H1 (cell line): Measurements from ENCODE around the gene CGNL1. TPM values are rescaled to one million over a fixed set of nuclear protein-coding genes. Genes with fewer than 3 reads are reported as not detected.

Experiments
- CTCF ChIA-PET: fragments of 300-600 bp; sonication (Branson Sonifier 250); formaldehyde crosslinking; loops from one replicate; lab custom pipeline; 2021; ENCODE audit not compliant: partially characterized antibody; lab: Charles Lee
- POLR2A ChIA-PET: fragments of 300-600 bp; sonication (Branson Sonifier 250); formaldehyde crosslinking; loops from one replicate; lab custom pipeline; 2021; ENCODE audit warnings: inconsistent platforms; ENCODE audit not compliant: partially characterized antibody; lab: Charles Lee
- DNase-seq, 2 experiments: peaks; one replicate each; pipeline versions ENCODE4 v3.0.0 to v3.0.0-alpha.2; 2010 to 2022; ENCODE audit warnings: low spot score in 2 of 2, low read depth in 1 of 2, mixed read lengths in 1 of 2
- FAIRE-seq: peaks from 2 replicates; lab custom pipeline; 2011; peaks lifted over from hg19 to GRCh38; lab: Jason Lieb, UNC
- H2AFZ ChIP-seq: 2 replicates; pipeline ENCODE4 v1.8.1; 2012; ENCODE audit warnings: low read length, inconsistent platforms
- H2AK5ac ChIP-seq: 2 replicates; pipeline ENCODE4 v1.6.1; 2013; ENCODE audit warnings: low read depth, low read length
- H2BK120ac ChIP-seq: replicated peaks from 2 replicates; pipeline ENCODE3; 2013; ENCODE audit warnings: low read depth, low read length, inconsistent platforms
- H2BK12ac ChIP-seq: 2 replicates; pipeline ENCODE4 v1.6.1; 2013; ENCODE audit warnings: low read depth, low read length
- H2BK15ac ChIP-seq: 2 replicates; pipeline ENCODE4 v1.6.1; 2013; ENCODE audit warnings: low read length
- H2BK20ac ChIP-seq: 2 replicates; pipeline ENCODE4 v1.6.1; 2013; ENCODE audit warnings: low read length
- H2BK5ac ChIP-seq: 2 replicates; pipeline ENCODE4 v1.6.1; 2013; ENCODE audit warnings: low read depth, low read length
- H3K14ac ChIP-seq: 2 replicates; pipeline ENCODE4 v1.6.1; 2013; ENCODE audit warnings: inconsistent platforms; ENCODE audit not compliant: insufficient read length
- H3K18ac ChIP-seq: 2 replicates; pipeline ENCODE4 v1.6.1; 2013; ENCODE audit warnings: low read length; ENCODE audit errors: extremely low read depth
- H3K23ac ChIP-seq: 2 replicates; pipeline ENCODE4 v1.6.1; 2013; ENCODE audit warnings: inconsistent platforms; ENCODE audit not compliant: insufficient read length
- H3K23me2 ChIP-seq: 2 replicates; pipeline ENCODE4 v1.6.1; 2013; ENCODE audit warnings: low read depth, low read length
- H3K27ac ChIP-seq: 2 replicates; pipeline ENCODE4 v1.6.1; 2011; ENCODE audit warnings: low read depth, low read length, inconsistent platforms
- H3K27me3 ChIP-seq, 4 experiments: replicated peaks in 1 of 4; 1 replicate in 1 of 4; 2 replicates in 3 of 4; pipeline versions ENCODE4 v1.6.1 to v1.8.1; 2011 to 2013; ENCODE audit warnings: low read length in 3 of 4, mild to moderate bottlenecking in 3 of 4, inconsistent platforms in 2 of 4, mixed read lengths in 2 of 4, moderate library complexity in 1 of 4; ENCODE audit not compliant: control insufficient read depth in 3 of 4, insufficient read depth in 3 of 4; ENCODE audit errors: extremely low read depth in 1 of 4
- H3K36me3 ChIP-seq, 4 experiments: 2 replicates each; pipeline versions ENCODE4 v1.6.1 to v1.8.1; 2011 to 2013; ENCODE audit warnings: mild to moderate bottlenecking in 4 of 4, low read length in 3 of 4, moderate library complexity in 2 of 4, control low read depth in 1 of 4, inconsistent platforms in 1 of 4; ENCODE audit not compliant: insufficient read depth in 4 of 4, control insufficient read depth in 2 of 4
- H3K4ac ChIP-seq: replicated peaks from 2 replicates; pipeline ENCODE3; 2013; ENCODE audit warnings: low read length, low read depth, mixed read lengths, inconsistent platforms; ENCODE audit not compliant: insufficient read length
- H3K4me1 ChIP-seq, 4 experiments: replicated peaks in 1 of 4; 1 replicate in 1 of 4; 2 replicates in 3 of 4; pipeline versions ENCODE4 v1.6.1 to v1.8.1; 2011 to 2013; ENCODE audit warnings: low read length in 3 of 4, inconsistent platforms in 2 of 4, mixed read lengths in 1 of 4; ENCODE audit not compliant: insufficient read depth in 4 of 4, control insufficient read depth in 3 of 4
- H3K4me2 ChIP-seq, 2 experiments: 2 replicates each; pipeline versions ENCODE4 v1.6.1 to v1.8.1; 2011 to 2013; ENCODE audit warnings: low read depth in 2 of 2, low read length in 2 of 2, control low read depth in 1 of 2, inconsistent platforms in 1 of 2, mild to moderate bottlenecking in 1 of 2; ENCODE audit not compliant: insufficient read depth in 1 of 2
- H3K4me3 ChIP-seq, 4 experiments: fragments of 200-600, 300-600 bp in 1 of 4; sonication (generic), shearing (Covaris generic), sonication (Bioruptor Twin) in 1 of 4; 2 replicates each; pipeline versions ENCODE4 v1.5.1 to v1.8.1; 2011 to 2016; ENCODE audit warnings: low read length in 4 of 4, low read depth in 3 of 4, control low read depth in 2 of 4, inconsistent platforms in 2 of 4, mild to moderate bottlenecking in 2 of 4, mixed read lengths in 1 of 4, moderate library complexity in 1 of 4; ENCODE audit not compliant: insufficient read depth in 2 of 4; ENCODE audit errors: extremely low read depth in 1 of 4
- H3K56ac ChIP-seq: replicated peaks from 2 replicates; pipeline ENCODE3; 2013; ENCODE audit warnings: low read depth, mild to moderate bottlenecking, mixed read lengths, low read length, inconsistent platforms; ENCODE audit not compliant: insufficient read length
- H3K79me1 ChIP-seq: 2 replicates; pipeline ENCODE4 v1.6.1; 2013; ENCODE audit warnings: low read depth, low read length, control low read depth
- H3K79me2 ChIP-seq, 2 experiments: 2 replicates each; pipeline versions ENCODE4 v1.6.1 to v1.8.1; 2012 to 2013; ENCODE audit warnings: low read length in 2 of 2, mild to moderate bottlenecking in 2 of 2, inconsistent platforms in 1 of 2; ENCODE audit not compliant: insufficient read depth in 2 of 2, control insufficient read depth in 1 of 2
- H3K9ac ChIP-seq, 4 experiments: replicated peaks in 1 of 4; 1 replicate in 1 of 4; 2 replicates in 3 of 4; pipeline versions ENCODE4 v1.6.1 to v1.8.1; 2011 to 2013; ENCODE audit warnings: low read depth in 3 of 4, low read length in 3 of 4, control low read depth in 2 of 4, mild to moderate bottlenecking in 2 of 4, moderate library complexity in 2 of 4, inconsistent platforms in 1 of 4; ENCODE audit errors: extremely low read depth in 1 of 4
- H3K9me3 ChIP-seq, 2 experiments: 2 replicates each; pipeline versions ENCODE4 v1.6.1 to v1.8.1; 2012 to 2013; ENCODE audit warnings: mild to moderate bottlenecking in 2 of 2, moderate library complexity in 2 of 2, control low read depth in 1 of 2, inconsistent platforms in 1 of 2, low read depth in 1 of 2, low read length in 1 of 2, mixed read lengths in 1 of 2; ENCODE audit not compliant: insufficient read depth in 2 of 2
- H4K20me1 ChIP-seq, 2 experiments: replicated peaks in 1 of 2; 2 replicates each; pipeline versions ENCODE3 to v1.8.1; 2011 to 2013; ENCODE audit warnings: inconsistent platforms in 2 of 2, low read length in 2 of 2, mild to moderate bottlenecking in 1 of 2; ENCODE audit not compliant: insufficient read depth in 2 of 2, control insufficient read depth in 1 of 2
- H4K5ac ChIP-seq: 2 replicates; pipeline ENCODE4 v1.6.1; 2013; ENCODE audit warnings: low read length, low read depth, mixed read lengths, inconsistent platforms; ENCODE audit not compliant: insufficient read length
- H4K8ac ChIP-seq: 2 replicates; pipeline ENCODE4 v1.8.0; 2013; ENCODE audit warnings: mild to moderate bottlenecking, moderate library complexity, low read length, inconsistent platforms; ENCODE audit not compliant: insufficient read depth; ENCODE audit errors: extremely low read depth
- H4K91ac ChIP-seq: replicated peaks from 2 replicates; pipeline ENCODE3; 2013; ENCODE audit warnings: low read length, mixed read lengths, inconsistent platforms; ENCODE audit not compliant: insufficient read length
- ASH2L ChIP-seq: fragments of 200-600, 300-600 bp; sonication (generic); IDR thresholded peaks from one replicate; pipeline ENCODE4 v1.7.1; 2017; ENCODE audit warnings: low read length
- CHD2 ChIP-seq: IDR thresholded peaks from 2 replicates; pipeline ENCODE4 v1.6.1; 2012; ENCODE audit warnings: low read length, improper control_type of control experiment
- JUND ChIP-seq: IDR thresholded peaks from 2 replicates; pipeline ENCODE4 v1.6.1; 2011; ENCODE audit warnings: mild to moderate bottlenecking, improper control_type of control experiment, low read length
- MAX ChIP-seq: IDR thresholded peaks from 2 replicates; pipeline ENCODE4 v1.6.1; 2012; ENCODE audit warnings: inconsistent platforms
- WGBS, 2 experiments: shearing (Covaris generic) in 1 of 2; methylation state at CpG; one replicate each; pipeline versions ENCODE4 v1.1.6 to v1.1.7; 2013 to 2015; ENCODE audit warnings: low lambda C conversion rate in 2 of 2, mixed read lengths in 2 of 2, inconsistent platforms in 1 of 2, low coverage in 1 of 2, missing lambda C conversion rate in 1 of 2; ENCODE audit not compliant: insufficient replicate concordance in 2 of 2, insufficient coverage in 1 of 2, insufficient read length in 1 of 2; ENCODE audit errors: extremely low coverage in 1 of 2, missing lambda C conversion rate in 1 of 2; 5-methylcytosine and 5-hydroxymethylcytosine counted together
- polyA plus RNA-seq, 7 experiments: library from polyadenylated mRNA; depleted of rRNA in 3 of 7; stranded (reverse) in 5 of 7; unstranded in 2 of 7; fragments of >200 nt in 5 of 7; fragments of 200-250 nt in 2 of 7; gene quantifications; 1 replicate in 5 of 7; 2 replicates in 1 of 7; 4 replicates in 1 of 7; pipeline versions ENCODE4 v1.2.1 to v1.2.3, GENCODE V29; 2011 to 2013; ENCODE audit warnings: missing spikeins in 2 of 7, mixed read lengths in 2 of 7
- total RNA-seq: library from RNA; stranded (reverse); fragmentation: NEBNext Ultra II Directional; extraction: Animal tissue kit (Norgen Biotek cat#: 25700); gene quantifications from 2 replicates; pipeline ENCODE4 v1.2.1, GENCODE V29; 2021
- TF ChIP-seq, protein P1 (sequence below), 3 experiments: IDR thresholded peaks; 1 replicate in 2 of 3; 2 replicates in 1 of 3; pipeline versions ENCODE4 v1.5.1 to v1.6.1; 2011; ENCODE audit warnings: low read length in 3 of 3, mild to moderate bottlenecking in 3 of 3, inconsistent platforms in 2 of 3, low read depth in 1 of 3, moderate library complexity in 1 of 3; ENCODE audit not compliant: insufficient read depth in 1 of 3; ENCODE audit errors: control extremely low read depth in 1 of 3

CGNL1 gene
- total and polyA plus RNA-seq, 2 of the 8 experiments (the other 6 are each of a cell fraction or from before 2014, with no cell fraction given): 21.8 to 75.6 TPM

DNA sequence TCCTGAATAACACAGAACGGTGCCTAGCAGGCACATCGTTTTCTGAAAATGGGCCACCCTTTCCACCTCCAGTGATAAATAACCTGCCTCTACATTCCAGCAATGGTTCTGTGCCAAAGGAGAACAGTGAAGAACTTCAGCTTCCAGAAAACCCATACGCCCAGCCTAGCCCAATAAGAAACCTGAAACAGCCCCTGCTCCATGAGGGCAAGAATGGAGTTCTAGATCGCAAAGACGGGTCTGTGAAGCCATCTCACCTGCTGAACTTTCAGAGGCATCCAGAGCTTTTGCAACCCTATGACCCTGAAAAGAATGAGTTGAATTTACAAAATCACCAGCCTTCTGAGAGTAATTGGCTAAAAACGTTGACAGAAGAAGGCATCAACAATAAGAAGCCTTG, 61.9 kb downstream of the CGNL1 start:
- Histone ChIP-seq H2AFZ (no peak overlapping the region), H3K27ac (no peak overlapping the region), H2AK5ac (no peak overlapping the region), H4K5ac (no peak overlapping the region), H3K56ac (no peak overlapping the region)
- TF ChIP-seq JUND (no peak), CHD2 (no peak), ASH2L (no peak), MAX (no peak)
- TF ChIP-seq, protein P1, sequence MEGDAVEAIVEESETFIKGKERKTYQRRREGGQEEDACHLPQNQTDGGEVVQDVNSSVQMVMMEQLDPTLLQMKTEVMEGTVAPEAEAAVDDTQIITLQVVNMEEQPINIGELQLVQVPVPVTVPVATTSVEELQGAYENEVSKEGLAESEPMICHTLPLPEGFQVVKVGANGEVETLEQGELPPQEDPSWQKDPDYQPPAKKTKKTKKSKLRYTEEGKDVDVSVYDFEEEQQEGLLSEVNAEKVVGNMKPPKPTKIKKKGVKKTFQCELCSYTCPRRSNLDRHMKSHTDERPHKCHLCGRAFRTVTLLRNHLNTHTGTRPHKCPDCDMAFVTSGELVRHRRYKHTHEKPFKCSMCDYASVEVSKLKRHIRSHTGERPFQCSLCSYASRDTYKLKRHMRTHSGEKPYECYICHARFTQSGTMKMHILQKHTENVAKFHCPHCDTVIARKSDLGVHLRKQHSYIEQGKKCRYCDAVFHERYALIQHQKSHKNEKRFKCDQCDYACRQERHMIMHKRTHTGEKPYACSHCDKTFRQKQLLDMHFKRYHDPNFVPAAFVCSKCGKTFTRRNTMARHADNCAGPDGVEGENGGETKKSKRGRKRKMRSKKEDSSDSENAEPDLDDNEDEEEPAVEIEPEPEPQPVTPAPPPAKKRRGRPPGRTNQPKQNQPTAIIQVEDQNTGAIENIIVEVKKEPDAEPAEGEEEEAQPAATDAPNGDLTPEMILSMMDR (IDR thresholded peaks at IDR 0.05; ENCODE audit: control extremely low read depth in 1 of 3, insufficient read depth in 1 of 3, low read depth in 1 of 3, low read length in 3 of 3): no peak
- TF ChIP-seq, all 59 proteins: peak for 0
- FAIRE-seq (no peak), DNase-seq (no peak)
- ChIA-PET CTCF (interaction anchor here (1.2 to 3.2 kb wide), 2 partner anchors 11 to 94 kb away, joined by 3 to 12 read pairs; no protein-coding TSS in a partner anchor), POLR2A (interaction anchor here (0.5 to 1.7 kb wide), 3 partner anchors 28 to 76 kb away, joined by 3 to 4 read pairs (median 3); no protein-coding TSS in a partner anchor)
- no peak overlapping the region for H2BK15ac ChIP-seq
- H3K4me1 ChIP-seq: peaks cover 0 to 10% (median 3%) of the 10 kb centered on the region in 4 experiments; a peak in 4 of 7 replicates
- 94% methylated on average over 6 of the region's 6 CpGs; no CpG with 5 or more reads in 1 of the 2 experiments for WGBS, 2 experiments
- no peak overlapping the region for H2BK20ac ChIP-seq
- no peak overlapping the region for H3K23ac ChIP-seq
- H3K36me3 ChIP-seq: peaks cover 3 to 41% (median 18%) of the 10 kb centered on the region in 4 experiments; a peak in 6 of 8 replicates
- H3K4ac ChIP-seq: no peak overlapping the region
- H3K79me1 ChIP-seq: peaks cover 2% of the 10 kb centered on the region; the same call in 1 of the 2 replicates
- H3K4me2 ChIP-seq: no peak overlapping the region
- H2BK5ac ChIP-seq: no peak overlapping the region
- peaks cover 0 to 18% of the 10 kb centered on the region in 2 experiments; a peak in 2 of 4 replicates for H3K79me2 ChIP-seq
- no peak overlapping the region for H3K4me3 ChIP-seq
- no peaks in the 10 kb centered on the region for H3K23me2 ChIP-seq
- no peak overlapping the region for H3K18ac ChIP-seq
- no peak overlapping the region for H3K9ac ChIP-seq
- H4K91ac ChIP-seq: no peak overlapping the region
- no peak overlapping the region for H4K8ac ChIP-seq
- H4K20me1 ChIP-seq: no peaks in the 10 kb centered on the region
- no peaks in the 10 kb centered on the region for H3K27me3 ChIP-seq
- no peaks in the 10 kb centered on the region for H3K9me3 ChIP-seq
- H2BK120ac ChIP-seq: no peak overlapping the region
- no peak overlapping the region for H3K14ac ChIP-seq
- H2BK12ac ChIP-seq: no peak overlapping the region
